HG03196 (cell line): ENCODE measurements around the gene EIF2D.
"Not testable (repeated sequence)": the region's sequence is repeated elsewhere in the genome, so short reads cannot be mapped to it uniquely, and the experiment has no call there.

Experiments
- ATAC-seq: cut with Tn5 transposase; IDR thresholded peaks from one replicate; pipeline ENCODE4 v1.9.1; 2021; ENCODE audit not compliant: unreplicated experiment

The EIF2D gene

GRCh38 chr1:206612129-206612876 is at the start of gene EIF2D:
Gene EIF2D, minus strand, starts transcription at chr1:206612465. Its CDS starts 123 bp downstream, at chr1:206612342.
- peak; percentile 93 for ATAC-seq

DNA sequence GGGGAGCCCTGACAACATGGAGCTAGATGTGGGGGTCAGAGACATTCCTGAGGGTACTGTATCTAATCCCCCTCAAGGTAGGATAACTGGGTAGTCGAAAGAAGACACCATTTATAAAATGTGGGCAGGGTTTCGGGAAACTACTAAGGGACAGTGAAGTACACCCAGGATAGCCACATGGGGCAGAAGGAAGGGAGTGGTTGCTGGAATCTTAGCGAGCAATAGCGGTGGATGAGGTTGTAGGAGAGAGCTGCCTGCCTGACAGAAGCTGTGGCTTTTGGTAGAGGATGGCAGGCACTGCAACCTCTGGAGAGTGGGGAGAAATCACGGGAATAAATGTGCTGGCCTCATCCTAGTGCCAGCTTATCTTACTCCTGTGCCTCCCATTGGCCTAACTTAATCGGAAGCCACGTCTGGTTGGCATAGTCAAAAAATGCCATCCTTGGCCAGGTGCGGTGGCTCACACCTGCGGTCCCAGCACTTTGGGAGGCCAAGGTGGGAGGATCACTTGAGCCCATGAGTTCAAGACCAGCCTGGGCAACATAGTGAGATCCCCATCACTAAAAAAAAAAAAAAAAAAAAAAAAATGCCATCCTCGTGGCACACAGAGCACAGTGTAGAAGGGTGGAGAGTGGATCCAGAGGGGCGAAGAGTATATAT is 49.0 kb upstream of the EIF2D start:
- no peak for ATAC-seq

DNA sequence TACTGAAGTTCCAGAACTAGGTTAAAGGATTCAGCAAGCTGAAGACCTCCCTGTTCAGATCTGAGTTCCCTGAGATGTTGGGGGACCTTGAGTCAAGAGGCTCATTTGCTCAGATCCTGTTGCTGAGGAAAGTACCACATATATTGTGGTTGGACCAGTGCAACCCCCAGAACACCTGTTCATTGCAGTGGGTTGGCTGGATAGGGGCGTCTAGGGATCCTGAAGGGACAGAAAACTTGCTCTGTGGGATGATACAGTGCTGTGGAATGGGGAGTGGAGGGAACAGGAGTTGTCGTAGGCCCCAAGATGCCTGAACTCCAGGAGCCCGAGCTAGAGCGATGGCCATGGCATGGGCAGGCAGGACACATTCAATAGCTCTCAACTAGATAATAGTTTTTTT is 47.9 kb upstream of the EIF2D start:
- no peak for ATAC-seq

DNA sequence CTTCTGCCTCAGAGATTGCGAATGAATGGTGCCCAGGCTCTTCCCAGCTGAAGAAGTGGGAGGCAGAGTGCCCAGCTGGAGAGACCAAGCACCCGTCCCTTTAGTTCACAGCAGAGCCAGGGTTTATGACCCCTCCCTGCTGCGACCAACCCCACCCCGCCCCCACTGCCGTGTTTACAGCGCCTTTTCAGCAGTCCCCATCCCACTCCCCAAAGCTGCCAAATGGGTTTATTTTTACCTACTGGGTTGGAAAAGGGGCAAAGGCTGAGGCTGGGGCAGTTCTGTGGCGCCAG is 46.7 kb upstream of the EIF2D start:
- ATAC-seq: no peak

- ATAC-seq: no peak
Measured at GRCh38 chr1:206658264-206658980, 46.2 kb upstream of the EIF2D start.

GRCh38 chr1:206657751-206658150 is 45.5 kb upstream of the EIF2D start:
- ATAC-seq: no peak

DNA sequence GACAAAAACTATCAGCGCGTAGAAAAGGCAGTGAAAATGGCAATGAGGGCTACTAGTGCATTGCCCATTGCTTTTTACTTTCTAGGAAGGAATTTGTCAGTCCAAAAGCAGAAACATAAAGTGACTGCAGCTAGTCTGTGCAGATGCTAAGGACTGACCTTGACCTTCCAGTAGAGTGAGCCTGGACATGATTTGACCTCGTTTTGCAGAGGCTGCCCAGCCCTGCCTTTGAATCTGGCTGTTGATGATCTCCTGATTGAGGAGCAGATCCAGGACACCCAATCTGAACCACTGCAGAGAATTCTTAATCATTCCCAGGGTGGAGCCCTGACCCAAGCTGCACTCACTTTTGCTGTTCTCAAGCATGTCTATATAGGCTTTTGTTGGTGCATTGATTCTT is 44.7 kb upstream of the EIF2D start:
- no peak for ATAC-seq

DNA sequence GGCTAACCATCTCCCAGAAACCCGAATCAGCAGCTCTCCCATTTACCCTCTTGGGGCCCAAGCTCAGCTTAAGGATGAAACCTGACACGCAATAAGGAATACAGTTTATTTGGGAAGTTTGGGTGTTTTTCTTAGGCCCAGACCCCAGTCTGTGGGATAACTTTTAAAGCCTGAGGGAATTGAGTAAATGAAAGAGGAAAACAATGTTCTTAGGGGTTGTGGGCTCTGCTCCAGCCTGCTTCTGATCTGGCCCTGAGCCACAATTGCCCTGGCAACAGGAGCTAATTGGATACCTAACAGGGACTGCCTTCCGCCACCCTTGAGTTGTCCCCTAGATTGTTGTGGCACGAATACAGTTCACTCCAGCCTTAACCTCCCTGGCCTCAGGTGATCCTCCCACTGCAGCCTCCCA is 43.2 kb upstream of the EIF2D start:
- ATAC-seq: no peak

- ATAC-seq: no peak
Measured at GRCh38 chr1:206654828-206655227, 42.6 kb upstream of the EIF2D start.

DNA sequence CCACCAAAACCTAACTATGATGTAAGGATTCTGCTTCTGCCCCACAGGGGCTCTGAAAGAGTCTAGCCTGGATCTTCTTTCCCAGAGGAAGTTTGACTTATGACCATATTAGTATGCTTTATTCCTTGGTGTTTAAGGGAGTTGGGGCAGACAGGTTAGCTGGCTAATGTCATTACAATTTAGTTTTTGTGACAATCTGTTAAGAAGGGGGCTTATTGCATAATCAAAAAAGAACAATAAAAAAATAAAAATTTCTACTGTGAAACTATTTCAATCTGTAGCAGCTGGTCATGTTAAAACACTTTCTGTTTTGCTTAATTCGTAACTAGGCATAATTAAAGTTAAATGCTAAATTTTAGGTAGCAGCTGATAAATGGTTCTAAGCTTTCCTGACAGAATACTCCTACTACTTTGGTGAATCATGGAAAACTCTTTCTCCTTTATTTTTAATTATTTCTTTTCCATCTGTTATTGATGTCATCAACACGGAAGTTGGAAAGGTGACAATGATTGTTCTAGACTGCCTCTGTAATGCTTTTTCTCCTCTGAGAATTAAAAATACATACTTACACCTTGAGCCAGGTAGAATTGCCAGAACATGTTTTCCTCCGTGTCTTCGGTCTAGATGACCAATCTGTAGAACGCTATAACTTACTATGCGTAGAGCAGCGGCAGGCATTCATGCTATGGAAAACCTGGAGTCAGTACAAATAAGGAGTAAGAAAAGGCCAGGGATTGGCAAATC is 41.6 kb upstream of the EIF2D start:
- no peak for ATAC-seq

DNA sequence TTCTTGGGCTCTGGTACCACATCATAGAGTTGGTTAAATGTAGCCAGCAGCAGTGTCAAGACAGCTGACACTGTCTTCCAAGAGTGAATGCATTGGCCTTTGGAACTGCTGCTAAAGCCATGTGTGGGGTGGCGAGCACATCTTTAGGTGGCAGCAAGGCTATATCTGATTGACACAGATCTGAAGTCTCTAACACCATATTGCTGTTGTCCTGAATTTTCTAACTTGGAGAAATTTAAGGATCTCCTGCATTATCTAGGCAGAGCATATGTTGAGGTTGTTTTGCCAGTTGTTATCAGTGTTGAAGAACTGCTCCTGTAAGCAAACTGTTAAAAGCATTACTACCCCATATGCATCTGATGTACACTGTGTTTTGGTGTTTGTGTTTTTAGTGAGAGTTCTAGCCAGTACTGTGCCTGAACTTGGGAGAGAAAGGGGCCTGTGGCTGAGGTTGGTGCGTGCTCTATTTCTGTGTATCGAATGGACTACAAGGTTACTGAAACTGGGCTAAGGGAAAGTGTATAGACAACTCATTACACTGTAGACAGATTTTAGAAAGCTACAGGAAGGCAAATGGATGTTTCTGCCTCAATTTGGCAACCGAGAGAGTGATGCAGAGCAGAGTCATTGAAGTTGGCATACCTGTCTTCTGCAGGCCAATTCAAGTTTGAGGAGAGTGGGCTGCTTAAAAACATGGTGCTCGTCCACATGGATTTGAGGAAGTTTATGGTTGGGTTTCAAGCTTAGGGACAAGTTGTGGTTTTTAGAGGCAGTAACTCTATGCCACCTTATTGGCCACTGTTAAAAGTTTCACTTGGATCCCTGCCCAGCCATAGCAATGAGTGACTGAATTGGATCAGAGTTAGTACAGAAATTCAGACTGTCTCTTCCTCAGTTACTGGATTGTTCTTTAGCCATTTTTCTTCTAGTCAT is 40.0 kb upstream of the EIF2D start:
- ATAC-seq: no peak

- ATAC-seq: no peak
Measured at GRCh38 chr1:206651014-206651413, 38.7 kb upstream of the EIF2D start.

DNA sequence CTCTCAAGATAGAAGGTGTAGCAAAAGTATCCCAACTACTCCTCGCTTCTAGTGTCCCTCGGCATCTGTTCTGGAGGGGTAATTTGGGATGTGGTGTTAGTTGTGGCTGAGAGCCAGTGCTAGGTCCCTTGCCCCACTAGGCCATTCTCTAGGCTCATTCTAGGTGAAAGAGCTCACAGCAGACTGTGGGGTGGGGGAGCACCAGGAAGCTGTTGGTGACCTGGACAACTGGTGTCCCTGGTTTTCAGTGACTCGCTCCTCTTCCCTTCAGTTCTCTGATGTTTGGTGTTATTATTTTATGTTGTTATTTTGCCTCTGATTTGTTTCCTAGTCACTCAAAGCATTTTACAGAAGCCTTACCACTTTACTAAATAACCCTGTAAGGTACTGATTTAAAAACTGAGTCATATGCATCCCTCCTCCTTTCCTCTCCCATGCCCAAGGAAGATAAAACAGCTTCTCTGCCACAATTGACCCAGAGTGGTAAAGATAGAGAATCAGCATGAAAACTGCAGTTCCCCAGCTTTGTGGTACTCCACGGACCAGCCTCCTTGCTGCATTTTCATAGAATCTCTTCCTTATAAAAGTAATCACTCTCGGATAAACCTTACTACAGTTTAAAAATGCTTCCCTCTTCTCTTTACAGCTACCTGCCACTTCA is 37.1 kb upstream of the EIF2D start:
- ATAC-seq: no peak

GRCh38 chr1:206647224-206647623 is 35.0 kb upstream of the EIF2D start:
- no peak for ATAC-seq

GRCh38 chr1:206646504-206646903 is 34.2 kb upstream of the EIF2D start:
- no peak for ATAC-seq

- ATAC-seq: no peak
Measured at GRCh38 chr1:206643118-206643698, 30.9 kb upstream of the EIF2D start.

DNA sequence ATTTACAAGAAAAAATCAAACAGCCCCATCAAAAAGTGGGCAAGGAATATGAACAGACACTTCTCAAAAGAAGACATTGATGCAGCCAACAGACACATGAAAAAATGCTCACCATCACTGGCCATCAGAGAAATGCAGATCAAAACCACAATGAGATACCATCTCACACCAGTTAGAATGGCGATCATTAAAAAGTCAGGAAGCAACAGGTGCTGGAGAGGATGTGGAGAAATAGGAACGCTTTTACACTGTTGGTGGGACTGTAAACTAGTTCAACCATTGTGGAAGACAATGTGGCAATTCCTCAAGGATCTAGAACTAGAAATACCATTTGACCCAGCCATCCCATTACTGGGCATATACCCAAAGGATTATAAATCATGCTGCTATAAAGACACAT is 29.8 kb upstream of the EIF2D start:
- not testable (repeated sequence) for ATAC-seq

- ATAC-seq: no peak
Measured at GRCh38 chr1:206637605-206638004, 25.3 kb upstream of the EIF2D start.

GRCh38 chr1:206636671-206637070 is 24.4 kb upstream of the EIF2D start:
- ATAC-seq: no peak

DNA sequence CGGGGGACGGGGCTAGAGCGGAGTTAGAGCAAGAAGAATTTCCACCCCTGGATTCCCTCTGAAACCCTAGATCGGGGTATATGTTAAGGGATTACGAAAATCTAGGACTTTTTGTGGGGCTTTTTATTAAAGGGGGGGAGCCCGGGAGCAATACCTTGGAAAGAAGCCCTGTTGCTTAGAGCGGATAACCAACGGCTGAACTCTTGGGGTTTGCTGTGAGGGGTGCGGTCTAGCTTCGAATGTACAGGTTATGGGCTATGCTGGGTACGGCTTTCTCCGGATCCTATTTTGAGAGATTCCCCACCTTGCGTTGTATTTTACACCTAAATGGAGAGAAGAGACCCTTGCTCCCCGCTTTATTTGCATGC is 23.7 kb upstream of the EIF2D start:
- ATAC-seq: no peak
